ENCODE measurements around the gene PEX10.

The PEX10 gene

DNA sequence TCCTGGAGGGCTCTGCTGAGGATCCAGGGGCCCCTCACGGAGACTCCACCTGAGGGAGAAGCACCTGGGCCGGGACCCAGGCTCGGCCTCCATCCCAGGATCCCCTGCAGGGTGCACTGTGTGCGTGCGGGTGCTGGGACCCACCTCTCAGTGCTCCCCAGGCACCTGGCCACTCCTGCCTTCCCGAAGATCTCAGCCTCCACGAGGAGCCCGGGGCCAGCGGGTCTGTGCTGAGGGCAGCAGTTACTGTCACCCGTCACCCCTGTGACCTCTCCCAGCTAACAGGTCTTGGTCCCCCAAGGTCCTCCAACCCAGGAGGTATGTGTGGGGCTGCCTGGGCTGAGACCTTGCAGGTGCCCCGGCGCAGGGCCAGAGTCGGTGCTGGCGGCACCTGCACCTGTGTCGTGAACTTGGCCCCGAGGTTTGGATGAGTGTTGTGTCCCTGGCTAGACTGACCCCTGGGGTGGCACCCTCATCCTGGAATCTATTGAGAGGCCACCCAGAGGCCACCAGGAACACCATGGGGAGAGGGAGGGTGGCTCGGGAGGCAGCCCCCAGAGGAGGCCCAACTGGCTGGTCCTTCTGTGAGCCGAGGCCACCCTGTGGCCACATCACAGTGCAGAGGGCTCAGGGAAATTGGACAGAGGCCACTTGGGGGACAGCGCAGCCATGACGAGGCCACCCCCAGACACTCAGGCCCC lies 38.7 kb downstream of the PEX10 start:
- DNase-seq (ENCODE audit: low read depth) = no peak
- TF ChIP-seq, protein P1, sequence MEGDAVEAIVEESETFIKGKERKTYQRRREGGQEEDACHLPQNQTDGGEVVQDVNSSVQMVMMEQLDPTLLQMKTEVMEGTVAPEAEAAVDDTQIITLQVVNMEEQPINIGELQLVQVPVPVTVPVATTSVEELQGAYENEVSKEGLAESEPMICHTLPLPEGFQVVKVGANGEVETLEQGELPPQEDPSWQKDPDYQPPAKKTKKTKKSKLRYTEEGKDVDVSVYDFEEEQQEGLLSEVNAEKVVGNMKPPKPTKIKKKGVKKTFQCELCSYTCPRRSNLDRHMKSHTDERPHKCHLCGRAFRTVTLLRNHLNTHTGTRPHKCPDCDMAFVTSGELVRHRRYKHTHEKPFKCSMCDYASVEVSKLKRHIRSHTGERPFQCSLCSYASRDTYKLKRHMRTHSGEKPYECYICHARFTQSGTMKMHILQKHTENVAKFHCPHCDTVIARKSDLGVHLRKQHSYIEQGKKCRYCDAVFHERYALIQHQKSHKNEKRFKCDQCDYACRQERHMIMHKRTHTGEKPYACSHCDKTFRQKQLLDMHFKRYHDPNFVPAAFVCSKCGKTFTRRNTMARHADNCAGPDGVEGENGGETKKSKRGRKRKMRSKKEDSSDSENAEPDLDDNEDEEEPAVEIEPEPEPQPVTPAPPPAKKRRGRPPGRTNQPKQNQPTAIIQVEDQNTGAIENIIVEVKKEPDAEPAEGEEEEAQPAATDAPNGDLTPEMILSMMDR (conservative IDR thresholded peaks at IDR 0.05; ENCODE audit: control insufficient read depth, insufficient read depth, low read depth, low read length) = no peak
- no peak overlapping the region for H3K4me3 ChIP-seq (ENCODE audit: control insufficient read depth, low read depth, low read length)

GRCh38 chr1:2372551-2373490 lies 39.5 kb downstream of the PEX10 start:
- DNase-seq (ENCODE audit: low read depth) = no peak
- no peak overlapping the region for H3K4me3 ChIP-seq (ENCODE audit: control insufficient read depth, low read depth, low read length)
- TF ChIP-seq, protein P1 (conservative IDR thresholded peaks at IDR 0.05; ENCODE audit: control insufficient read depth, insufficient read depth, low read depth, low read length) = no peak

GRCh38 chr1:2368053-2368744 lies 44.2 kb downstream of the PEX10 start:
- no peak overlapping the region for H3K4me3 ChIP-seq (ENCODE audit: control insufficient read depth, low read depth, low read length)
- TF ChIP-seq, protein P1 (conservative IDR thresholded peaks at IDR 0.05; ENCODE audit: control insufficient read depth, insufficient read depth, low read depth, low read length) = no peak
- no peak for DNase-seq (ENCODE audit: low read depth)

DNA sequence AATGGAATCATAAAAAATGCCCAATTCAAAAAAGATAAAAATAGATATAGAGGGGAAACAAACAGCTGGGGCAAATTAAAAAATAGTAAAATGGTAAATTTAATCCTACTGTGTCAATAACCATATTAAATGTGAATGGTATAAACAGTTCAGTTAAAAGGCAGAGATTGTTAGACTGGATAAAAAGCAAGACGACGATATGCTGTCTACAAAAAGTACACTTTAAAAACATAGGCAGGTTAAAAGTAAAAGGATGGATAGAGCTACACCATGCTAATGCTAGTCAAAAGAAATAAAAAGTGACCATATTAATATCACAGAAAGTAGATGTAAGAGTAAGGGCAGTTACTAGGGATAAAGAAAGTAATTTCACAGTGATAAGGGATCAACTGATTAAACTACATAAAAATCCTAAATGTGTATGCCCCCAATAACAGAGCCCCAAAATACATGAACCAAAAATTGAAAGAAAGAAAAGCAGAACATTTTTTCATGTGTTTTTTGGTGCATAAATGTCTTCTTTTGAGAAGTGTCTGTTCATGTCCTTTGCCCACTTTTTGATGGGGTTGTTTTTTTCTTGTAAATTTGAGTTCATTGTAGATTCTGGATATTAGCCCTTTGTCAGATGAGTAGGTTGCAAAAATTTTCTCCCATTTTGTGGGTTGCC lies 48.4 kb downstream of the PEX10 start:
- DNase-seq (ENCODE audit: low read depth) = no peak
- TF ChIP-seq, protein P1 (conservative IDR thresholded peaks at IDR 0.05; ENCODE audit: control insufficient read depth, insufficient read depth, low read depth, low read length) = no peak
- H3K4me3 ChIP-seq (ENCODE audit: control insufficient read depth, low read depth, low read length) = no peak overlapping the region

DNA sequence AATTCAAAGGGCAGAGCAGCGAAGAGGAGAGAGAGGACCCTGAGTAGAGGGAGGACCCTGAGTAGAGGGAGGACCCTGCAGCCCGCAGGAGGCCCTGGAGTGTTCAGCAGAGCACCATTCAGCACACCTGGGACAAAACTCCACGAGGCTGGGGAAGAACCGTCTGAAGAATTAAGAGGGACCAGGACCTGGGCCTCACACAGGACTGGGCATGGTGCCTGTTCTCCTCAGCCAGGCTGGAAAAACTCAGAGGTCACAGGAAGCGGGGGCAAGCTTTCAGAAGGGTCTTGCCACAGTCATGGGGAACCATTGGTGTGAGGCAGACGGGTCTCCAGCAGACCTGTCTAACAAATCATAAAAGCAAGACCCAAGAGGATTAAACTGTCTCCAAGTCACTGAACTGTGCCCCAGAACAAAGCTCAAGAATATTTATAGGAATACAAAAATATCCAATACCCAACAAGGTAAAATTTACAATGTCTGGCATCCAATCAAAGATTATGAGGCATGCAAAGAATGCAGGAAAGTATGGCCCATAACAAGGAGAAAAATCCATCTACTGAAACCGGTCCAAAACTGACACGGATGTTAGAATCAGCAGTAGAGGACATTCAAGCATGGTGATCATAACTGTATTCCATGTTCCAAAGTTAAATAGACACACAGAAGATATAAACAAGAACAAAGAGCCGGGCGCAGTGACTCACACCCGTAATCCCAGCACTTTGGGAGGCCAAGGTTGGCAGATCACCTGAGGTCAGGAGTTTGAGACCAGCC lies 51.6 kb downstream of the PEX10 start:
- DNase-seq (ENCODE audit: low read depth) = no peak
- H3K4me3 ChIP-seq (ENCODE audit: control insufficient read depth, low read depth, low read length) = no peak overlapping the region
- TF ChIP-seq, protein P1 (conservative IDR thresholded peaks at IDR 0.05; ENCODE audit: control insufficient read depth, insufficient read depth, low read depth, low read length) = no peak
